HG02610 (cell line): ENCODE data around the gene PFKL.

Experiments used
- ATAC-seq: cut with Tn5 transposase; IDR thresholded peaks from one replicate; pipeline ENCODE4 v1.9.1; 2021; ENCODE audit warnings: mild to moderate bottlenecking, moderate library complexity; ENCODE audit not compliant: unreplicated experiment

The PFKL gene

GRCh38 chr21:44299458-44300261, at the start of gene PFKL:
TSS of gene PFKL (plus strand) at chr21:44300053. CDS start at chr21:44300106, 53 bp downstream.
- peak; percentile 41 for ATAC-seq

GRCh38 chr21:44253832-44254710, 45.8 kb upstream of the PFKL start:
- ATAC-seq = no peak

GRCh38 chr21:44255511-44255981, 44.3 kb upstream of the PFKL start:
- no peak for ATAC-seq

- ATAC-seq = no peak
These were observed 41.7 kb upstream of the PFKL start for GRCh38 chr21:44258056-44258725.

- no peak for ATAC-seq
These were observed 40.7 kb upstream of the PFKL start for GRCh38 chr21:44259082-44259705.

- ATAC-seq = no peak
These were observed 39.8 kb upstream of the PFKL start for GRCh38 chr21:44260066-44260465.

- no peak for ATAC-seq
These were observed 38.8 kb upstream of the PFKL start for GRCh38 chr21:44260791-44261631.

- ATAC-seq = no peak
These were observed 38.1 kb upstream of the PFKL start, which contains the start of gene DNMT3L for GRCh38 chr21:44261675-44262295. TSS of gene DNMT3L (minus strand) at chr21:44261897. CDS start at chr21:44261259, 638 bp downstream.

- no peak for ATAC-seq
These were observed 37.4 kb upstream of the PFKL start for GRCh38 chr21:44262338-44263056.

- no peak for ATAC-seq
These were observed 36.6 kb upstream of the PFKL start for GRCh38 chr21:44263221-44263760.

- ATAC-seq = no peak
These were observed 36.1 kb upstream of the PFKL start for GRCh38 chr21:44263768-44264167.

GRCh38 chr21:44265734-44266270, 34.1 kb upstream of the PFKL start:
- no peak for ATAC-seq

GRCh38 chr21:44267655-44268142, 32.2 kb upstream of the PFKL start:
- ATAC-seq = no peak

- no peak for ATAC-seq
These were observed 30.8 kb upstream of the PFKL start for GRCh38 chr21:44269090-44269489.

GRCh38 chr21:44271558-44272283, 28.1 kb upstream of the PFKL start:
- no peak for ATAC-seq

- ATAC-seq = no peak
These were observed 27.5 kb upstream of the PFKL start for GRCh38 chr21:44272284-44272858.

- ATAC-seq = no peak
These were observed 26.8 kb upstream of the PFKL start for GRCh38 chr21:44273046-44273445.
